Measurements from ENCODE around the gene ZFP82.

DNA sequence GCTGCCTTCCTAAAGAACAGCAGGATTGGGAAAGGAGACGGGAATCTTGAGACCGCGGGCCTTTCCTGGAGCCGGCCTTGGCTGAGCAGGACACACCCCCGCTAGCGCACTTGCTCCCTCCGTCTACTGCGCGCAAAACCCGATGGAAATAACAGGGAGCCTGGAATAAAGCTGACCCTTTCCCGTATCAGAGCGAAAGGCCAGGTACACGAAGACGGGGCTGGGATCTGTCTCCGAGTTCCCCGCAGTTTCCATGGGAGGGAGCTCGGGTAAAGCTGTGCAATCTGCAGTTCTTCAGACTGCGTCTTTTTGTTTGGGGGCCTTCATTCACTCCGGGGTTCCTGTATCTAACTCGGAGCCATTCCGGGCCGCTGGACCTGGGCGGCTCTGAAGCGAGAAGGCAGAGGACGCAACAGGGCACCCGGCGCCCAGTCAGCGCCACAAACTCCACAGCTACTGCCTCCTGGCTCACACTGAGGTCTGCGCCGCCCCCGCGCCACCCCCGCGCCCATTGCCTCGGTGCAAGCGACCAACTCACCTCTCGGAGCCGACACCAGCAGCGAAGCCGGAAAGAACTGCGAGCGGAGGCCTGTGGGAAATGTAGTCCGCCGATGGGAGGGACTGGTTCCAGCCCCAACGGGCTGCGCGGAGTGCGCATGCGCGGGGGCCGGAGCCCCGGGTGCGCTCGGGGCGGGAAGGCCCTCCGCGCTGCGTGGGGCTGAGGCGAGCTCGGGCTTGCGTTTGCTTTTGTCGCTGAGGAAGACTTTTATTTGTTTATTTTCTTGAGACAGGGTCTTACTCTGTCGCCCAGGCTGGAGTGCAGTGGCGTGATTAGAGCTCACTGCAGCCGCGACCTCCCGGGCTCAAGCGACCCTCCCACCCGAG, 39.6 kb downstream of the ZFP82 start, which contains the start of gene ZFP14:
- TF ChIP-seq, protein P1, sequence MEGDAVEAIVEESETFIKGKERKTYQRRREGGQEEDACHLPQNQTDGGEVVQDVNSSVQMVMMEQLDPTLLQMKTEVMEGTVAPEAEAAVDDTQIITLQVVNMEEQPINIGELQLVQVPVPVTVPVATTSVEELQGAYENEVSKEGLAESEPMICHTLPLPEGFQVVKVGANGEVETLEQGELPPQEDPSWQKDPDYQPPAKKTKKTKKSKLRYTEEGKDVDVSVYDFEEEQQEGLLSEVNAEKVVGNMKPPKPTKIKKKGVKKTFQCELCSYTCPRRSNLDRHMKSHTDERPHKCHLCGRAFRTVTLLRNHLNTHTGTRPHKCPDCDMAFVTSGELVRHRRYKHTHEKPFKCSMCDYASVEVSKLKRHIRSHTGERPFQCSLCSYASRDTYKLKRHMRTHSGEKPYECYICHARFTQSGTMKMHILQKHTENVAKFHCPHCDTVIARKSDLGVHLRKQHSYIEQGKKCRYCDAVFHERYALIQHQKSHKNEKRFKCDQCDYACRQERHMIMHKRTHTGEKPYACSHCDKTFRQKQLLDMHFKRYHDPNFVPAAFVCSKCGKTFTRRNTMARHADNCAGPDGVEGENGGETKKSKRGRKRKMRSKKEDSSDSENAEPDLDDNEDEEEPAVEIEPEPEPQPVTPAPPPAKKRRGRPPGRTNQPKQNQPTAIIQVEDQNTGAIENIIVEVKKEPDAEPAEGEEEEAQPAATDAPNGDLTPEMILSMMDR (IDR thresholded peaks at IDR 0.05): peak in 2 of 6 experiments; percentile 10 to 12
- peak in 3 of 4 donors; percentile 44 to 84 (median 71) for TF ChIP-seq POLR2A (IDR thresholded peaks at IDR 0.05)
